Activated B cell treated with CpG ODN at 0.5 μM for 24 hours (primary cell): ENCODE results near the gene IFNGR2. TPM values are rescaled to one million over a fixed set of nuclear protein-coding genes. Genes with fewer than 3 reads are reported as not detected.
A peak's percentile ranks its signal among the peaks of the same experiment; 100 is the strongest.

ENCODE experiments used
- ATAC-seq: fragments of 200-7000 bp; cut with Tn5 transposase; one replicate; pipeline ENCODE4 v1.10.0; 2021; ENCODE audit warnings: low read depth, mild to moderate bottlenecking, moderate library complexity
- CTCF ChIA-PET: fragments of 350-600 bp; sonication (Branson Sonifier 250); formaldehyde crosslinking; loops from one replicate; lab custom pipeline; 2021; ENCODE audit warnings: antibody characterized with exemption; lab: Charles Lee
- POLR2A ChIA-PET: fragments of 350-600 bp; sonication (Branson Sonifier 250); formaldehyde crosslinking; loops from one replicate; lab custom pipeline; 2021; ENCODE audit warnings: antibody characterized with exemption; lab: Charles Lee
- DNase-seq: peaks from one replicate; pipeline ENCODE4 v3.0.0; 2022
- H3K27ac Mint-ChIP-seq: one replicate; pipeline ENCODE4 v1.8.0; 2020; ENCODE audit warnings: mixed read lengths
- H3K27me3 Mint-ChIP-seq: one replicate; pipeline ENCODE4 v1.8.0; 2021; ENCODE audit warnings: mixed read lengths
- H3K36me3 Mint-ChIP-seq: one replicate; pipeline ENCODE4 v1.8.0; 2021; ENCODE audit warnings: low read depth, mixed read lengths
- H3K4me1 Mint-ChIP-seq: one replicate; pipeline ENCODE4 v1.8.0; 2021; ENCODE audit warnings: mixed read lengths
- H3K4me3 Mint-ChIP-seq: one replicate; pipeline ENCODE4 v1.8.0; 2020; ENCODE audit warnings: mild to moderate bottlenecking, mixed read lengths
- H3K9me3 Mint-ChIP-seq: one replicate; pipeline ENCODE4 v1.8.0; 2020; ENCODE audit warnings: mixed read lengths
- intact Hi-C: fragments of 100-400 bp; cut with micrococcal nuclease; formaldehyde crosslinking; loops from one replicate; pipeline ENCODE4 v1.15.1; 2024
- total RNA-seq: library from RNA; stranded (reverse); gene quantifications from 2 replicates; pipeline ENCODE4 v1.2.3, GENCODE V29; 2022
- TF ChIP-seq, protein P1 (sequence below): fragments of 200-600 bp; IDR thresholded peaks from one replicate; pipeline ENCODE4 v1.8.0; 2022; ENCODE audit warnings: antibody characterized with exemption, mild to moderate bottlenecking

IFNGR2 gene
- total RNA-seq, 1 donor from 2014 or later = 71.1 TPM

DNA sequence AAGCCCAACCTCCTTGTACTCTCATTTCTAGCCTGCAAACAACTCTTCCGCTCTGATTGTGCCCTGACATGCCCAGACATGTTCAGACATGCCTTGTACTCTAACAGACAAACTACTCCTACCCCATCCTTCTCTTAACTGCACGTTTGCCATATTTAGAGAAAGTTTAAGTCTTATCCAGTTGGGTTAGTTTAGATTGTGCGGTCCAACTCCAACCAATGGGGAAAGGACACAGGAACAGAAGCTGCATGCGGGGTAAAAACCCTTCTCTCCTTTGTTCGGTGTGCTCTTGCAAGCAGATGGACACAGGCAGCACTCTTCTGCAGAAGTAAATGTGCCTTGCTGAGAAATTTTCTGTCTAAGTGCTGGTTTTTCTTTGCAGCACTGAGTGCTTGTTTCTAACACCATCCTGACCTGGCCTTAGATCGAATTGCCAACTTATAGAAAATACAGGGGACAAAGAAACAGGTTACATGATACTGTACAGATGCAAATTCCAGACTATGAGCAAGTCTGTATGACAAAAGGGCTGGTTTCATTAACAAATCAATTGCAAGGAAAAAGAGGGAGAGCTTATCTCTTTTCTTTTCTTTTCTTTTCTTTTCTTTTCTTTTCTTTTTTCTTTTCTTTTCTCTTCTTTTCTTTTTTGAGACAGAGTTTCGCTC is 35.8 kb upstream of the IFNGR2 start:
- H3K27me3 Mint-ChIP-seq = no peaks in the 10 kb centered on the region
- H3K4me3 Mint-ChIP-seq = no peak overlapping the region
- peaks cover 6% of the 10 kb centered on the region for H3K36me3 Mint-ChIP-seq
- peaks cover 16% of the 10 kb centered on the region for H3K9me3 Mint-ChIP-seq
- intact Hi-C loops = no loop called here
- H3K4me1 Mint-ChIP-seq = peaks cover 62% of the 10 kb centered on the region
- ChIA-PET CTCF (interaction anchor here (0.6 kb wide), 1 partner anchor 8 kb away, joined by 3 read pairs; no protein-coding TSS in a partner anchor), POLR2A (interaction anchor here (0.6 to 2.0 kb wide), 8 partner anchors 11 to 107 kb away, joined by 3 to 8 read pairs (median 5); partner anchors contain the start of genes IFNAR1 and IL10RB)
- DNase-seq (no peak), ATAC-seq (no peak)
- peak overlapping the region; percentile 70 for H3K27ac Mint-ChIP-seq
- TF ChIP-seq, protein P1, sequence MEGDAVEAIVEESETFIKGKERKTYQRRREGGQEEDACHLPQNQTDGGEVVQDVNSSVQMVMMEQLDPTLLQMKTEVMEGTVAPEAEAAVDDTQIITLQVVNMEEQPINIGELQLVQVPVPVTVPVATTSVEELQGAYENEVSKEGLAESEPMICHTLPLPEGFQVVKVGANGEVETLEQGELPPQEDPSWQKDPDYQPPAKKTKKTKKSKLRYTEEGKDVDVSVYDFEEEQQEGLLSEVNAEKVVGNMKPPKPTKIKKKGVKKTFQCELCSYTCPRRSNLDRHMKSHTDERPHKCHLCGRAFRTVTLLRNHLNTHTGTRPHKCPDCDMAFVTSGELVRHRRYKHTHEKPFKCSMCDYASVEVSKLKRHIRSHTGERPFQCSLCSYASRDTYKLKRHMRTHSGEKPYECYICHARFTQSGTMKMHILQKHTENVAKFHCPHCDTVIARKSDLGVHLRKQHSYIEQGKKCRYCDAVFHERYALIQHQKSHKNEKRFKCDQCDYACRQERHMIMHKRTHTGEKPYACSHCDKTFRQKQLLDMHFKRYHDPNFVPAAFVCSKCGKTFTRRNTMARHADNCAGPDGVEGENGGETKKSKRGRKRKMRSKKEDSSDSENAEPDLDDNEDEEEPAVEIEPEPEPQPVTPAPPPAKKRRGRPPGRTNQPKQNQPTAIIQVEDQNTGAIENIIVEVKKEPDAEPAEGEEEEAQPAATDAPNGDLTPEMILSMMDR = no peak

DNA sequence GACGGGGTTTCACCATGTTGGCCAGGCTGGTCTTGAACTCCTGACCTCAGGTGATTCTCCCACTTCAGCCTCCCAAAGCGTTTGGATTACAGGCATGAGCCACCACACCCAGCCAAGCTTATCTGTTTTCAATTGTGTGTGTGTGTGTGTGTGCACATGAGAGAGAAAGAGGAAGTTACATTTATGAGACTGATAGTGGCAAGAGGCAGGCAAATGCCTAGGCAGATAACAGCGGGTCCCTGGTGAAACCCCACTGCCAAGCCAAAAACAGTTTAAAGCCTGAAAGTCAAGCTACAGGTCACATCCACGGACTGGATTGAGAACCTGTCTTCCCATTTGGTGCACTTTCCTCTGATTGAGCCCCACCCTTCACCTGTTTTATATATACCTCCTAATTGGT is 35.1 kb upstream of the IFNGR2 start:
- TF ChIP-seq, protein P1 = no peak
- ChIA-PET CTCF (interaction anchor here (1.5 kb wide), 1 partner anchor 12 kb away, joined by 4 read pairs; no protein-coding TSS in a partner anchor), POLR2A (interaction anchor here (0.6 to 2.0 kb wide), 10 partner anchors 10 to 108 kb away, joined by 3 to 11 read pairs (median 5); partner anchors contain the start of genes IFNAR1 and IL10RB)
- no peak overlapping the region for H3K4me3 Mint-ChIP-seq
- DNase-seq (no peak), ATAC-seq (peak; percentile 74)
- intact Hi-C loops = no loop called here
- peaks cover 61% of the 10 kb centered on the region for H3K4me1 Mint-ChIP-seq
- H3K9me3 Mint-ChIP-seq = peaks cover 16% of the 10 kb centered on the region
- peak overlapping the region; percentile 70 for H3K27ac Mint-ChIP-seq
- H3K36me3 Mint-ChIP-seq = peaks cover 6% of the 10 kb centered on the region
- no peaks in the 10 kb centered on the region for H3K27me3 Mint-ChIP-seq

DNA sequence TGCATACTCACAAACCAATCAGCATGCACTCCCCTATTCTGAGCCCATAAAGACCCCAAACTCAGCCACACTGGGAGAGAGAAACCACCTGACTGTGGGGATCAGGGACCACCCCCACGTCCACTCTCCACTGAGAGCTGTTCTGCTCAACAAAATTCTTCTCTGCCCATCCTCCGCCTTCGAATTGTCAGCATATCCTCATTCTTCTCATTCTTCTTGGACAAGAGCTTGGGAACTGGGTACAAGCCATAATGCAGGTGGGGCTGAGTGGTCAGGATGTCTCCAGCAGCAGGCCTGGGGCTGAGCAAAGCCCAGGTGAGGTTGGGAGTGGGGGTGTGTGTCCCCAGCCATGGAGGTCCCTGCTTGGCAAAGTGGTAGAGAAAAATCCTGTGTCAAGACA is 34.6 kb upstream of the IFNGR2 start:
- no peak overlapping the region for H3K4me3 Mint-ChIP-seq
- H3K4me1 Mint-ChIP-seq = peaks cover 66% of the 10 kb centered on the region

DNA sequence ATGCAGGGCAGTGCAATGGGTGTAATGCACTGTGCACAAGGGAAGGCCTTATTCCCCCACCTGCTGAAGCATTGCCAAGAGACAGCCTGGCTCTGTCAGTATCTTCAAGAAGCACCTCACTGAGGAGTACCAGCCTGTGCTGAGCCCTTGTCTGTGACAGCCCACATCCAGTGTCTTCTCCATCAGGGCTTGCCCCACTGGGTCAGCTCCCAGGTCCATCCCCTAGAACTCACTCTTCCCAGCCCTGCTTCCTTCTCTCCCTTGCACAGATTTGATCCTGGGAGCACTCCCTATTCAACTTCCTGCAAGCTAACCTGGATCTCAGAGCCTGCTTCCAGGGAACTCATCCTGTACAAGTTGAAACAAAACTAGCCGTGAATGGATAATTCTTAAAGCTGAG is 33.6 kb upstream of the IFNGR2 start:
- TF ChIP-seq, protein P1 = no peak
- Mint-ChIP-seq H3K9me3 (peaks cover 16% of the 10 kb centered on the region), H3K4me1 (peaks cover 68% of the 10 kb centered on the region), H3K36me3 (peaks cover 6% of the 10 kb centered on the region), H3K4me3 (no peak overlapping the region), H3K27me3 (no peaks in the 10 kb centered on the region), H3K27ac (peak overlapping the region; percentile 37)
- no peak for DNase-seq
- CTCF ChIA-PET = interaction anchor here (1.5 to 2.0 kb wide), 2 partner anchors 9 to 11 kb away, joined by 4 to 8 read pairs; no protein-coding TSS in a partner anchor
- ATAC-seq = no peak
- POLR2A ChIA-PET = interaction anchor here (1.9 to 3.3 kb wide), 2 partner anchors 8 to 44 kb away, joined by 5 to 25 read pairs; partner anchors contain the start of gene IFNAR1
- intact Hi-C loops = no loop called here

More for the DNA sequence above, 34.6 kb upstream of the IFNGR2 start:
- intact Hi-C loops = no loop called here
- peak overlapping the region; percentile 70 for H3K27ac Mint-ChIP-seq
- peaks cover 6% of the 10 kb centered on the region for H3K36me3 Mint-ChIP-seq
- peaks cover 16% of the 10 kb centered on the region for H3K9me3 Mint-ChIP-seq
- CTCF ChIA-PET = interaction anchor here (1.5 to 2.0 kb wide), 2 partner anchors 8 to 12 kb away, joined by 4 to 8 read pairs; no protein-coding TSS in a partner anchor
- H3K27me3 Mint-ChIP-seq = no peaks in the 10 kb centered on the region
- DNase-seq (no peak), ATAC-seq (no peak)
- TF ChIP-seq, protein P1 = no peak
- POLR2A ChIA-PET = interaction anchor here (0.5 to 2.0 kb wide), 12 partner anchors 9 to 164 kb away, joined by 3 to 11 read pairs (median 5); partner anchors contain the start of genes IFNAR1 and IL10RB

DNA sequence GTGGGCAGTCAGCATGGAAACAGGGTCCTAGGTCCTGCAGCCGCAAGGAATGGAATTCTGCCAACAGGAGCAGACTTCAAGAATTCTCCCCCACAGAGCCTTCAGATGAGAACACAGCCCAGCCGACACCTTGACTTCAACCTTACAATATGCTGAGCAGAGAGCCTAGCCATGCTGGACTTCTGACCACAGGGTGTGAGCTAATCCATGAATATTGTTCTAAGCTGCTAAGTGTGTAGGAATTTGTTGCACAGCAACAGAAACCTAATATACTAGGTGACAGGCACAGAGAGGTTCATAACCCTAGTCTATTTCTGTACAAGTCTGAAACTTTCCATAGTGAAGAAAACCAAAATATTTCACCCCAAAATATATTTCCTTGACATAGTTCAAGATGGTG is 32.9 kb upstream of the IFNGR2 start:
- no peaks in the 10 kb centered on the region for H3K27me3 Mint-ChIP-seq
- H3K9me3 Mint-ChIP-seq = peaks cover 16% of the 10 kb centered on the region
- TF ChIP-seq, protein P1 = no peak
- peaks cover 73% of the 10 kb centered on the region for H3K4me1 Mint-ChIP-seq
- DNase-seq (no peak), ATAC-seq (no peak)
- H3K4me3 Mint-ChIP-seq = no peak overlapping the region
- peaks cover 6% of the 10 kb centered on the region for H3K36me3 Mint-ChIP-seq
- intact Hi-C loops = no loop called here
- ChIA-PET POLR2A (interaction anchor here (1.6 to 3.3 kb wide), 2 partner anchors 9 to 104 kb away, joined by 4 to 25 read pairs; partner anchors contain the start of gene IL10RB), CTCF (interaction anchor here (2.0 kb wide), 2 partner anchors 9 kb away, joined by 6 to 8 read pairs; no protein-coding TSS in a partner anchor)
- H3K27ac Mint-ChIP-seq = peak overlapping the region; percentile 70
